ENCODE results near the gene CHRM3.
"Not testable (repeated sequence)": the region's sequence is repeated elsewhere in the genome, so short reads cannot be mapped to it uniquely, and the experiment has no call there.

CHRM3 gene

GRCh38 chr1:239386453-239387303, at the start of gene CHRM3:
TSS of gene CHRM3 (plus strand) at chr1:239386568. CDS start at chr1:239907452, 520,884 bp downstream.
- no peak for DNase-seq (ENCODE audit: low read depth)

DNA sequence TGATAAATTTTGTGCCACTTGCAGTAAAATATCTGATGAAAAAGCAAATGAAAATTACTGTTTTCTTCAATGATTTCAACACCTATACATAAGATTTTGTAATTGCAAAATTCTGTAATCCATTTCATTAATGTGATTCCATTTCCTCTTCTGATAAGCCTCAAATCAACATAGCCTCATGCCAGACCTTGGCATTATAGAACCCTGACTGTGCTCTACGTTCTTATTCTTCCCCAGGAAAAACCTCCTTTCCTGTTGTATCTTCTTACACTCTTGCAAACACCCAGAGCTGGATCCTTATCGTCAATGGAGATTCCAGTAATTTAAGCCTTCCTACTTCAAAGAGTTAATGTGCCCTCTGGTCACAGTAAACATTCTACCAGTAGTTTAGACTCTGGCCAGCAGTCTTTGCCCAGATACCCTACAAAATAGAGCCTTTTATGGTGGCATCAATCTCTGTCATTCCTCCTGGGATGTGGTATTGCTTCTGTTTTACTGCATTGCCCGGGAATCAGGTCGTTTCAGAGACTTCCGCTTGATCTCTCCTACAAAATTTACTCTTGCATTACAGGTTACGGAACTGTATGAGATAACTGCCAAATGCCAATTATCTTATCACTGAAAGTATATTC, 48.5 kb upstream of the CHRM3 start:
- no peak for DNase-seq (ENCODE audit: low read depth)

DNA sequence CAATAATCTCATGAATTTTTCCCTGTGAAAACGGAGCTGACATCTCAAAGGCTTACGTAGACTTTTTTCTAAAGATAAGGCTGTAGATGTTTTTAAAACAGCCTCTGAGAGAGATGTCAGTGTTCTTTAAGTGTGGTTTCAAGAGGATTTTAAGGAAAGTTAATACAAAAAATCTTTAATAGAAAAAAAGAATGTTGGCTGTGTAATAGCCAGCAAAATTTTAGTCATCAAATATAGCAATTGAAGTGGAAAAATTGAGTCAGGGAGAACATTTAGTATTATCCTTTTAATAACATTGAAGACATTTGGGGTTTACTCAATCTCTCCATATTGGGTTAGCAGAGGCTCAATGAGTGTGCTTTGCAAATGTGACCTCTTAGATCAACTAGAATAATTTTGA, 38.6 kb upstream of the CHRM3 start:
- no peak for DNase-seq (ENCODE audit: low read depth)

DNA sequence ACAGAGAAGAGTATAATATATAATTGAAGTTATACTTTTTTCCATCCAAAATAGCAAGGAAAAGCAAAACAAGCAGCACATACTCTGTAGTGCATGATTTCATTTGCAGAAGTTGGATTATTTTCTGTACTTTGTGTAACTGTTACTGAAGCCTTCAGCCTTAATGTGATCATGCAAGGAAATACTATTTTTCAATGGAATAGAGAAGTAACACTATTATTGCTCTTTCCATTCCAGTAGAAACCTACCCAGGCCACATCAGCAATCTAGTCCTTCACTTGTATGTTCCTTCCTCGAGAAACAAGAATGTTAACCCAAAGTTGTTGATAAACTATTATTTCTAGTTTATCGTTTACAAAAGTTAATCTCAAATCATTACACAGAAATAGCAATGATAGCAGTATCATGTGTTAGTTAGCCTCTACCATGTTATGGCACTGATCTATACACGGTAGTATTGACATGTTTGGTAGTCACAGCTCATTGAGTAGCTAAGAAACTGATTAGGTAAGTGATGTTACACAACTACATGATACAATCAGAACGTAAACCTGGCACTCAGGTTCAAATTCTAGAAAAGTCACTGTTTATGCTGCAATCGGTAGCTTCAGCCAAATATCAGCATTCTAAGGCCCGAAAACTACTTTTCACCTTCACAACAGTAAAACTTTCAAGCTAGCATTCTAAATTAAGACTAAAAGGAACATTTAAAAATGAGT, 37.6 kb upstream of the CHRM3 start:
- DNase-seq (ENCODE audit: low read depth) = no peak

GRCh38 chr1:239349699-239350098, 36.7 kb upstream of the CHRM3 start:
- DNase-seq (ENCODE audit: low read depth) = no peak

DNA sequence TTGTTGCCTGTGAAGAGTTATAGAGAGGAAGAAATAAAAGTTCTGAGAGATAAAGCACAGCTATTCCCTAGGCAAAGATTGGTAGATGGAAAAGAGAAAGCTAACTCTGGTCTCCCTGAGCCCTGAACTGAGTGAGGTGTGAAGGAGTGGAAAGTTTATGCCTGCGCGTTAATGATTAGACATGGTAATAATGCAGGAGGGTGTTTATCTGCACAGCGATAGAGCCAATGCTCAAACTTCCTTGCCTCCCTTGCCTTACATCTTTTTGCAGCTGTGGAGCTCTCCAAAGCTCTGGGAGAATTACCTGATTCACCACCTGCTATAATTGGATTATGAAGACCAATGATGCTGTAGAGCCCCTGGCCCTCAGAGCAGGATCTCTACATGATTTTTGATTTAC, 32.8 kb upstream of the CHRM3 start:
- no peak for DNase-seq (ENCODE audit: low read depth)

GRCh38 chr1:239354231-239354630, 32.1 kb upstream of the CHRM3 start:
- no peak for DNase-seq (ENCODE audit: low read depth)

DNA sequence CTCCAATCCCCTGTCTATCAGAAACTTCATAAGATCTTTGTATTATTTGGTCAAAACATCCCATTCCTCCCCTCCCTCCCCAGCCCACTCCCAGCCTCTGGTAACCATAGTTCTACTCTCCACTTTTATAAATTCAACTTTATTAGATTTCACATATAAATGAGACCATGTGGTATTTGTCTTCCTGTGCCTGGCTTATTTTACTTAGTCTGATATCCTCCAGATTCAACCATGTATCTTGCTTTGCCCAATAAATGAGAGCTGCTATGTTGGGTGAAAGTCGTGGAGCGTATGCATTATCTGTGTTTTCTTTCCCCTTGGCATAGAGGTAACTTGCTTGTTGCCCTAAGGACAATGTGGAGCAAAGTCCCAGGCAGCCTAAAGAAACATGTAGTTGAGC, 28.5 kb upstream of the CHRM3 start:
- DNase-seq (ENCODE audit: low read depth) = no peak

- DNase-seq (ENCODE audit: low read depth) = no peak
Measured at GRCh38 chr1:239361403-239361802, 25.0 kb upstream of the CHRM3 start.

DNA sequence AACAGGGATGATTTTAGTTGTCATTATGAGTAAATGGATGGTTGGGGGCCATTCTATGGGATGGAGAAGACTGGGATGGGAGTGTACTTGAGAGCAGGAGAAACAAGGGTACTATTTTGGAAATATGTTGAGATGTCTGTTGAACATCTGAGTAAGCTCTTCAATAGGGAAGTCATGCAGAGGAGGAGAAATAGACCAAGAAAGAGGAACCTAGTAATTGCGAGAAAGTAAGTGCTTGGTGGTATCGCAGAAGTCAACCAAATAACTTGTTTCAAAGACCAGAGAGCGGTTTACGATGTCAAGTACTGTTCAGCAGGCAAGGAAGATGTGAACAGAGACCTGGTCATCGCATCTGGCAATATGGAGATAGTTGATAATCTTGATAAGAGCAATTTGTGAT, 22.4 kb upstream of the CHRM3 start:
- DNase-seq (ENCODE audit: low read depth) = no peak

DNA sequence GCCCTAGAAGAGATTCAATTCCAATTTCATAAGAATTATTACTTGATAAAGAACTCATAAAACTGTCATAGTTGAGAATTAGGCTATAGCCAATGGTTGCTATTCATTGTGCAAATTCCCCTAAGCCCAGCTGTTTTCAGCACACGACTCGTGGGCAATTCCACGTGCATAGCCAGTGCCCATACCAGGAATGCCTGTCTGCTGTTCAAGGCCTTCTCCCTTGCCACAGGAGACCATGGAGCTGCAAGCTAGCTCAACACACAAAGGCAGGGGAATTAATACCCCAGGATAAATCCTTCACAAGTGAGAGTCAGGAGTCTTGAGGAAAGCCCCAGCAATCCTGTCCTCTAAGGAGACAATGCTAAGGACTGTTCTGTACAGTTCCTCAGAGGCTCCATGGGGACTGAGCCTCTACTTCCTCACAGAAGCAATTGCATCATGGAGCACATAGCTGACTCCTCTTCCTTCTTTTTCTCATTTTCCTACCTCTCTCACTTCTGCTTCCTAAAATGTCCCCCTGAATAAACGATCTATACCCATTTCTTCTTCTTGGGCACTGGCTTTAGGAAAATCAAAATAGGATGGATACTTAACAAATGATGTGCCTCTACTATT, 19.1 kb upstream of the CHRM3 start:
- no peak for DNase-seq (ENCODE audit: low read depth)

DNA sequence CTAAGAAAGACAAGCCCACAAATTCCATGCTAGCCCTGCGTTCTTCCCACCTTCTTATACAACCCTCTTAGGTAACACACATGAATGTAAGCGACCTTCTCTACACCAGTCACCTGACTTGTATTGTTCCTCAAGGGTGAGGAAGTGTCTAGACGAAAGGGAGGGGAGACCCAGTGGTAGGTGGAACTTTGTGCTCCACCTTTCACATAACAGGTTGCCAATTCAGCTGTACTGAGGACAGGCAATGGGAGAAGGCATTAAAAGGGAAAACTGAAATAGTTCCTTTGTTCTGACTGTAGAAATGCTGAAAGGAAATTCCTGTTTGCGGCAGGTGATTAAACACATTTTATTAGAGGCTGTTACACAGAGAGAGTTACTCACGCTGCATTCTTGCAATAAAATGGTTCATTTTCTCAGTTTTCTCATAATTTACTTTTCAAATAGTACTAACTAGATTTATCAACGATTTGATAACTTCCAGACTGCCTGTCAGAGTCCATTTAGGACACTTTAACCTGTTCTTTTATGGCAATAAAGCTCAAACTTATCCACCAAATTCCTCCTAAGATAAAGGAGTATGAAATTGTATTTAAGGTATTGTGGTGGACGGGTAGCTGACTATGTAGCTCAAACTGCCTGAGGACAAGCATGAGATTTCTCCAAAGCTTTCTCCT, 17.8 kb upstream of the CHRM3 start:
- DNase-seq (ENCODE audit: low read depth) = no peak

GRCh38 chr1:239370869-239371268, 15.5 kb upstream of the CHRM3 start:
- DNase-seq (ENCODE audit: low read depth) = not testable (repeated sequence)

GRCh38 chr1:239382666-239383065, 3.7 kb upstream of the CHRM3 start:
- no peak for DNase-seq (ENCODE audit: low read depth)

DNA sequence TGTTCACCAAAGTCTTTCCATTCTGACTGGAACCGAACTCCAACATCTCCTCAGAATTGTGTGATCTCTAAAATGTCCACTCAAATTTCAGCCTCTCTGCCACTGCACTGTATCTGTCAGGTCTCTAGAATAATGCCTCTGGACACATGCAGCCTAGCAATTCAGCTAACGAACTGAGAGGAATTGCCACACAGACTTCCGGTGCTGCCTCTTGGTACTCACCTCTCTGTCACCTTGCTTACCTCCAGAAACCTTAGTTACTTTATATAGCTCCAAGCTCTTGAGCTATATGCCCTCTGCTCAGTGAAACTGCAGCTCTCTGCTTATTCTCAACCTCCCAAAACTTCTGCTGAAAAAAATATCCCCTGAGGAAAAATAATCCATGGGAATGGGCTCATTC, 2.7 kb upstream of the CHRM3 start:
- no peak for DNase-seq (ENCODE audit: low read depth)

DNA sequence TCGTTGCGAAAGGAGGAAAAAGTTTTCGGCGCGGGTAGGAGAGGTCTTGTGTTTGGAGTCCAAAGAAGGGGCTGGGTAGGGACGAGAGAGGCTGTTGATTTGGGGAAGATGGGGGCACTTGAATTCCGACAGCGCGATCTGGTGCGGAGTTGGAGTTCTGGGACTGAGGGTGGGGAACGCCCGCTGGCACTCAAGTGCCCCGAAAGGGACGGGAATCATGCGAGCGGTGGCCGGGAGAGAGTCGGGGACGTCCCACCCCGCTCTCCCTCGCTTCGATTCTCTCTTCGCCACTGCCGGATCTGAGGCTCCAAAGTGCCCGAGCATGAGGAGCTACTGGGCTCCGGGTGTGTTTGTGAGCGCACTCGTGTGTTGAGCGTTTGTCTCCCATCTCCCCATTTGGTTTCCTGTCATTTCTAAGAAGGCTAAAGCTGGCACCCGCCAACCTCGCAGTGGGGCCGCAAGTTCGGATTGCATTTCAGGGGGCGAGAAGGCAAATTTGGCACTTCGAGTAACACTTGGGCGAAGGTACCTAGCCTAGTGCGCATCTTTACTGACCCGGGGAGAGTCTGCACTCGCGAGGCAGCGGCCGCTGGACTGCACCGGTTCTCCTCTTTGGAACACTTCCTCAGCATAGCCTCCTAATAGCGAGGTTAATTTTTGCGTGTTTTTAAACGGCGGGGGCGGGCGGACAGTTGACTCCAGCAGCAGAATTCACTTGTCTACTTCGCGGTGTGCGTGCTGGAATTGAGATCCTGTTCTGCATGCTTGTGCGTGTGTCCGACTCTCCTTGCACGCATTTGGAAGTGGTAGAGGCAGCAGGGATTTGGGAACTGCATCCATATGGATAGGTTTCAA, 1.2 kb downstream of the CHRM3 start:
- DNase-seq (ENCODE audit: low read depth) = no peak

- no peak for DNase-seq (ENCODE audit: low read depth)
Measured at GRCh38 chr1:239388159-239388485, 1.8 kb downstream of the CHRM3 start.

DNA sequence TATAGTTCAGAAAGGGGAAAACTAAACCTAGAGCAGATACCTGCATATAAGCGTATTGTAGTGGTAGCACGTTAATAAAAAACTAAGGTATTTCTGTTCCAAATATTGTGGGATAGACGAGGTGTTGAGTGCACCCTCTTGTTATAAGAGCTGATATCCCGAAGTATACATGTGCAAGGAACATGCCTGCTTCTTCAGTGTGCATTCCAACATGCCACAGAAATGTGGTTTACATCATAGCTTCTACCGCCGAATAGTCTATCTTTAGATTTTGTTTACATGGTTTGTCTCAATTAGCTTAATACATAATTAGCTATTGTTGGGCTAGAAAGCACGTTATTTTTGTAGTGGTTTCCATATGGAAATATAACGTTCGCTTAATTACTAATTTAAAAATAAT, 2.2 kb downstream of the CHRM3 start:
- DNase-seq (ENCODE audit: low read depth) = no peak

GRCh38 chr1:239389703-239390102, 3.3 kb downstream of the CHRM3 start:
- no peak for DNase-seq (ENCODE audit: low read depth)

DNA sequence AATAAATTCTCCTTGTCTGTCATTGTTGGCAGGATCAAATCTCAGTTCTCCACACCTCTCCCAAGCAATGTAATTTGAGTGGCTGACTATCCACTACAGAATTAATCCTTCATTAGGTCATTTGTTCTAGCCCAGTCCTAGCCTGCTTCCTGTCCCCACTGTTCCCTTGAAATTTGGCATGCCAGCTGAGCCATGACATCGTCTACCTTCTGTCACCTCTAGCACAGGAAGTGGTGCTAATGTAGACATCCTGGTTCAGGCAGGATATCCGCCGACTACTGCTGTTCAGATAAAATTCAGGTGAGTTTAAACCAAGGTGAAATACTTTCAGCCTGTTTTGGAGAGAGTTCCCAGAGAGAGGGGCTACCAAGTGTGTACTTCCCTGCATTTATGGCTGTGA, 5.9 kb downstream of the CHRM3 start:
- DNase-seq (ENCODE audit: low read depth) = no peak

DNA sequence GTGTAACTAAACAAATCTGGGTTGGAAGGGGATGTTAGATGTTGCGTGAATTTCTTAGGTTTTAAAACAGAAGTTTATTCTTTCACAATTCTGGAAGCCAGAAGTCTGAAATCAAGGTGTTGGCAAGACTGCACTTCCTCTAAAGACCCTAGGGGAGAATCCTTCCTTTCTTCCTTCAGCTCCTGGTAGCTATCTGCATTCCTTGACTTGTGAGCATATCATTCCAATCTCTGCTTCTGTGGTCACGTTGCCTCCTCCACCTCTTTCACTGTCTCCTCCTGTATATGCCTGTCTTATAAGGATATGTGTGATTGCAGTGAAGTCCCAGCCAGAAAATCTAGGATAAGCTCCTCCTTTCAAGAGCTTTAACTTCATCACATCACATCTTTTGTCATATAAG, 7.7 kb downstream of the CHRM3 start:
- no peak for DNase-seq (ENCODE audit: low read depth)

All from activated T-cell treated with anti-CD3 and anti-CD28 coated beads for 1 hour (primary cell).